Measurements from ENCODE around the gene INPP5A. TPM values are rescaled to one million over a fixed set of nuclear protein-coding genes. Genes with fewer than 3 reads are reported as not detected.

INPP5A gene
- total RNA-seq, 1 donor from 2014 or later: 41.0 TPM

- DNase-seq (ENCODE audit: low spot score in 2 of 2, unreplicated experiment in 2 of 2): no peak
- no peak for TF ChIP-seq CTCF (IDR thresholded peaks at IDR 0.05; ENCODE audit: unreplicated experiment)
- no peaks in the 10 kb centered on the region for H3K4me1 Mint-ChIP-seq
- no peak overlapping the region for H3K27ac Mint-ChIP-seq
- H3K9me3 Mint-ChIP-seq: peaks cover 25% of the 10 kb centered on the region
- H3K36me3 Mint-ChIP-seq: peaks cover 34% of the 10 kb centered on the region
- H3K27me3 Mint-ChIP-seq (ENCODE audit: low read depth): no peaks in the 10 kb centered on the region
- H3K4me3 Mint-ChIP-seq: no peak overlapping the region
These were observed 82.3 kb downstream of the INPP5A start for GRCh38 chr10:132619927-132620326.

GRCh38 chr10:132624061-132624846 lies 86.7 kb downstream of the INPP5A start:
- Mint-ChIP-seq H3K9me3 (peaks cover 21% of the 10 kb centered on the region), H3K36me3 (peaks cover 21% of the 10 kb centered on the region), H3K4me3 (no peak overlapping the region), H3K4me1 (peaks cover 38% of the 10 kb centered on the region), H3K27ac (no peak overlapping the region), H3K27me3 (ENCODE audit: low read depth) (no peaks in the 10 kb centered on the region)
- TF ChIP-seq CTCF (IDR thresholded peaks at IDR 0.05; ENCODE audit: unreplicated experiment): no peak
- DNase-seq (ENCODE audit: low spot score in 2 of 2, unreplicated experiment in 2 of 2): no peak

GRCh38 chr10:132624847-132625471 lies 87.4 kb downstream of the INPP5A start:
- no peak for TF ChIP-seq CTCF (IDR thresholded peaks at IDR 0.05; ENCODE audit: unreplicated experiment)
- Mint-ChIP-seq H3K27me3 (ENCODE audit: low read depth) (no peaks in the 10 kb centered on the region), H3K4me1 (peaks cover 45% of the 10 kb centered on the region), H3K4me3 (no peak overlapping the region), H3K27ac (peak overlapping the region; percentile 81), H3K36me3 (peaks cover 19% of the 10 kb centered on the region), H3K9me3 (peaks cover 21% of the 10 kb centered on the region)
- no peak for DNase-seq (ENCODE audit: low spot score in 2 of 2, unreplicated experiment in 2 of 2)

GRCh38 chr10:132626019-132626760 lies 88.6 kb downstream of the INPP5A start:
- no peak overlapping the region for H3K4me3 Mint-ChIP-seq
- peaks cover 9% of the 10 kb centered on the region for H3K9me3 Mint-ChIP-seq
- H3K27me3 Mint-ChIP-seq (ENCODE audit: low read depth): no peaks in the 10 kb centered on the region
- no peak for DNase-seq (ENCODE audit: low spot score in 2 of 2, unreplicated experiment in 2 of 2)
- peak overlapping the region; percentile 68 for H3K27ac Mint-ChIP-seq
- TF ChIP-seq CTCF (IDR thresholded peaks at IDR 0.05; ENCODE audit: unreplicated experiment): no peak
- peaks cover 51% of the 10 kb centered on the region for H3K4me1 Mint-ChIP-seq
- H3K36me3 Mint-ChIP-seq: peaks cover 9% of the 10 kb centered on the region

GRCh38 chr10:132626761-132627665 lies 89.4 kb downstream of the INPP5A start:
- no peak for DNase-seq (ENCODE audit: low spot score in 2 of 2, unreplicated experiment in 2 of 2)
- peak overlapping the region; percentile 91 for H3K27ac Mint-ChIP-seq
- H3K9me3 Mint-ChIP-seq: peaks cover under 1% of the 10 kb centered on the region

More at GRCh38 chr10:132626761-132627665, 89.4 kb downstream of the INPP5A start:
- peaks cover under 1% of the 10 kb centered on the region for H3K36me3 Mint-ChIP-seq
- TF ChIP-seq CTCF (IDR thresholded peaks at IDR 0.05; ENCODE audit: unreplicated experiment): no peak
- no peaks in the 10 kb centered on the region for H3K27me3 Mint-ChIP-seq (ENCODE audit: low read depth)
- peak overlapping the region; percentile 12 for H3K4me3 Mint-ChIP-seq
- peaks cover 54% of the 10 kb centered on the region for H3K4me1 Mint-ChIP-seq

Measured in mesothelial cell of epicardium (in vitro differentiated cells).